GM21825 (cell line): ENCODE measurements around the gene GALR1.

Experiments used
- ATAC-seq: cut with Tn5 transposase; IDR thresholded peaks from one replicate; pipeline ENCODE4 v1.9.1; 2021; ENCODE audit warnings: mild to moderate bottlenecking, moderate library complexity; ENCODE audit not compliant: unreplicated experiment

Gene GALR1

GRCh38 chr18:77316641-77317040 is 67.0 kb downstream of the GALR1 start:
- ATAC-seq, result no peak

GRCh38 chr18:77320971-77321559 is 71.4 kb downstream of the GALR1 start:
- no peak for ATAC-seq

GRCh38 chr18:77321823-77322805 is 72.5 kb downstream of the GALR1 start:
- ATAC-seq, result no peak

GRCh38 chr18:77323640-77324299 is 74.1 kb downstream of the GALR1 start:
- ATAC-seq, result no peak
